GM18873 (cell line): ENCODE results near the gene ZMYM5.
"Not testable (repeated sequence)": the region's sequence is repeated elsewhere in the genome, so short reads cannot be mapped to it uniquely, and the experiment has no call there.

ENCODE experiments used
- ATAC-seq: cut with Tn5 transposase; IDR thresholded peaks from one replicate; pipeline ENCODE4 v1.9.1; 2021; ENCODE audit warnings: mild to moderate bottlenecking, moderate library complexity, moderate number of reproducible peaks; ENCODE audit not compliant: unreplicated experiment, low FRiP score

The ZMYM5 gene

GRCh38 chr13:19863323-19864023 is at the start of gene ZMYM5:
Gene ZMYM5 (minus strand): TSS chr13:19863649. CDS start chr13:19852180, 11,469 bp downstream.
- ATAC-seq = peak; percentile 81

- no peak for ATAC-seq
Observed at GRCh38 chr13:19910336-19911072, 47.1 kb upstream of the ZMYM5 start.

- no peak for ATAC-seq
Observed at GRCh38 chr13:19908350-19908986, 45.0 kb upstream of the ZMYM5 start.

GRCh38 chr13:19905487-19906195 is 42.2 kb upstream of the ZMYM5 start:
- not testable (repeated sequence) for ATAC-seq

- ATAC-seq = no peak
Observed at GRCh38 chr13:19890030-19890429, 26.6 kb upstream of the ZMYM5 start.

GRCh38 chr13:19888799-19889198 is 25.4 kb upstream of the ZMYM5 start:
- ATAC-seq = no peak

- ATAC-seq = no peak
Observed at GRCh38 chr13:19882231-19882630, 18.8 kb upstream of the ZMYM5 start.

GRCh38 chr13:19881641-19882040 is 18.2 kb upstream of the ZMYM5 start:
- no peak for ATAC-seq

- peak; percentile 2 for ATAC-seq
Observed at GRCh38 chr13:19864746-19865309, 1.4 kb upstream of the ZMYM5 start.

- ATAC-seq = peak; percentile 20
Observed at GRCh38 chr13:19864024-19864745, 736 bp upstream of the ZMYM5 start.

GRCh38 chr13:19862481-19863313 is 752 bp downstream of the ZMYM5 start:
- no peak for ATAC-seq

GRCh38 chr13:19861762-19862161 is 1.7 kb downstream of the ZMYM5 start:
- ATAC-seq = no peak

- ATAC-seq = no peak
Observed at GRCh38 chr13:19860884-19861655, 2.4 kb downstream of the ZMYM5 start.

GRCh38 chr13:19857637-19858036 is 5.8 kb downstream of the ZMYM5 start:
- not testable (repeated sequence) for ATAC-seq

- ATAC-seq = no peak
Observed at GRCh38 chr13:19852766-19853165, 10.7 kb downstream of the ZMYM5 start.

- ATAC-seq = no peak
Observed at GRCh38 chr13:19845758-19846157, 17.7 kb downstream of the ZMYM5 start.

GRCh38 chr13:19838865-19839275 is 24.6 kb downstream of the ZMYM5 start:
- ATAC-seq = no peak

GRCh38 chr13:19836472-19836871 is 27.0 kb downstream of the ZMYM5 start:
- no peak for ATAC-seq
